ENCODE data around the gene ZKSCAN5. TPM values are rescaled to one million over a fixed set of nuclear protein-coding genes. Genes with fewer than 3 reads are reported as not detected.
A peak's percentile ranks its signal among the peaks of the same experiment; 100 is the strongest.

ZKSCAN5 gene
- total and polyA plus RNA-seq, 3 experiments from 2014 or later, result 5.0 to 8.4 (median 8.4) TPM

GRCh38 chr7:99478464-99479440 is 25.7 kb upstream of the ZKSCAN5 start:
- Mint-ChIP-seq H3K36me3 (peaks cover 0 to 40% (median 0%) of the 10 kb centered on the region in 3 donors), H3K27me3 (no peaks in the 10 kb centered on the region), H3K4me3 (peak overlapping the region in 4 of 7 donors; percentile 11 to 47 (median 28)), H3K9me3 (no peaks in the 10 kb centered on the region), H3K27ac (peak overlapping the region; percentile 47 to 82 (median 70)), H3K4me1 (peaks cover 22 to 36% (median 23%) of the 10 kb centered on the region in 3 donors)
- Histone ChIP-seq H3K36me3 (ENCODE audit: insufficient read depth, low read length) (peaks cover 8% of the 10 kb centered on the region), H3K27me3 (ENCODE audit: insufficient read depth, low read length, poor library complexity, severe bottlenecking) (no peaks in the 10 kb centered on the region), H3K9me3 (ENCODE audit: low read length) (no peaks in the 10 kb centered on the region), H3K27ac (ENCODE audit: low read depth, low read length) (no peak overlapping the region), H3K4me3 (ENCODE audit: low read length) (no peak overlapping the region), H3K4me1 (ENCODE audit: insufficient read depth, low read length) (peaks cover 20% of the 10 kb centered on the region)
- ChIA-PET POLR2A (no interaction called here), CTCF (no interaction called here)
- no peak for DNase-seq

- H3K36me3 ChIP-seq (ENCODE audit: insufficient read depth, low read length), result no peaks in the 10 kb centered on the region
- no peaks in the 10 kb centered on the region for H3K9me3 Mint-ChIP-seq
- H3K27me3 ChIP-seq (ENCODE audit: insufficient read depth, low read length, poor library complexity, severe bottlenecking), result no peaks in the 10 kb centered on the region
- H3K36me3 Mint-ChIP-seq, result peaks cover 0 to 54% (median 6%) of the 10 kb centered on the region in 3 donors
- H3K4me1 ChIP-seq (ENCODE audit: insufficient read depth, low read length), result no peaks in the 10 kb centered on the region
- H3K4me3 ChIP-seq (ENCODE audit: low read length), result no peak overlapping the region
- peaks cover 0 to 10% (median 9%) of the 10 kb centered on the region in 3 donors for H3K4me1 Mint-ChIP-seq
- no peak overlapping the region for H3K27ac Mint-ChIP-seq
- ChIA-PET POLR2A (no interaction called here), CTCF (no interaction called here)
- no peaks in the 10 kb centered on the region for H3K27me3 Mint-ChIP-seq
- no peak for DNase-seq
- H3K9me3 ChIP-seq (ENCODE audit: low read length), result no peaks in the 10 kb centered on the region
- no peak overlapping the region for H3K27ac ChIP-seq (ENCODE audit: low read depth, low read length)
- H3K4me3 Mint-ChIP-seq, result no peak overlapping the region
Observed at GRCh38 chr7:99485094-99485493, 19.4 kb upstream of the ZKSCAN5 start.

- Histone ChIP-seq H3K9me3 (ENCODE audit: low read length) (peaks cover 10% of the 10 kb centered on the region), H3K4me3 (ENCODE audit: low read length) (no peak overlapping the region), H3K27ac (ENCODE audit: low read depth, low read length) (no peak overlapping the region), H3K4me1 (ENCODE audit: insufficient read depth, low read length) (no peaks in the 10 kb centered on the region), H3K27me3 (ENCODE audit: insufficient read depth, low read length, poor library complexity, severe bottlenecking) (no peaks in the 10 kb centered on the region), H3K36me3 (ENCODE audit: insufficient read depth, low read length) (peaks cover 23% of the 10 kb centered on the region)
- CTCF ChIA-PET, result no interaction called here
- peak overlapping the region in 1 of 7 donors; percentile 43 for H3K4me3 Mint-ChIP-seq
- no peak for DNase-seq
- peaks cover 22 to 59% (median 25%) of the 10 kb centered on the region in 3 donors for H3K36me3 Mint-ChIP-seq
- H3K9me3 Mint-ChIP-seq, result peaks cover 7 to 16% (median 15%) of the 10 kb centered on the region in 5 donors
- H3K27me3 Mint-ChIP-seq, result no peaks in the 10 kb centered on the region
- POLR2A ChIA-PET, result no interaction called here
- H3K4me1 Mint-ChIP-seq, result peaks cover 0 to 13% (median 13%) of the 10 kb centered on the region in 3 donors
- peak overlapping the region in 2 of 8 donors; percentile 7 to 54 for H3K27ac Mint-ChIP-seq
Observed at GRCh38 chr7:99489235-99489634, 15.2 kb upstream of the ZKSCAN5 start.

- H3K27me3 ChIP-seq (ENCODE audit: insufficient read depth, low read length, poor library complexity, severe bottlenecking), result no peaks in the 10 kb centered on the region
- peaks cover 25% of the 10 kb centered on the region for H3K36me3 ChIP-seq (ENCODE audit: insufficient read depth, low read length)
- H3K27ac ChIP-seq (ENCODE audit: low read depth, low read length), result no peak overlapping the region
- H3K4me1 ChIP-seq (ENCODE audit: insufficient read depth, low read length), result no peaks in the 10 kb centered on the region
- H3K27me3 Mint-ChIP-seq, result no peaks in the 10 kb centered on the region
- H3K4me3 ChIP-seq (ENCODE audit: low read length), result no peak overlapping the region
- ChIA-PET CTCF (no interaction called here), POLR2A (no interaction called here)
- H3K4me3 Mint-ChIP-seq, result peak overlapping the region in 1 of 7 donors; percentile 34
- peaks cover 12% of the 10 kb centered on the region for H3K9me3 ChIP-seq (ENCODE audit: low read length)
- H3K4me1 Mint-ChIP-seq, result peaks cover 0 to 13% (median 13%) of the 10 kb centered on the region in 3 donors
- no peak for DNase-seq
- peak overlapping the region in 1 of 8 donors; percentile 69 for H3K27ac Mint-ChIP-seq
- peaks cover 7 to 18% (median 17%) of the 10 kb centered on the region in 5 donors for H3K9me3 Mint-ChIP-seq
- H3K36me3 Mint-ChIP-seq, result peaks cover 23 to 59% (median 28%) of the 10 kb centered on the region in 3 donors
Observed at GRCh38 chr7:99490878-99491277, 13.6 kb upstream of the ZKSCAN5 start.

GRCh38 chr7:99493823-99494222 is 10.6 kb upstream of the ZKSCAN5 start:
- CTCF ChIA-PET, result no interaction called here
- Mint-ChIP-seq H3K4me3 (no peak overlapping the region), H3K4me1 (peaks cover 15 to 32% (median 30%) of the 10 kb centered on the region in 3 donors), H3K27me3 (no peaks in the 10 kb centered on the region), H3K9me3 (peaks cover 7 to 18% (median 17%) of the 10 kb centered on the region in 5 donors), H3K27ac (peak overlapping the region in 2 of 8 donors; percentile 30 to 52), H3K36me3 (peaks cover 30 to 69% (median 36%) of the 10 kb centered on the region in 3 donors)
- no peaks in the 10 kb centered on the region for H3K27me3 ChIP-seq (ENCODE audit: insufficient read depth, low read length, poor library complexity, severe bottlenecking)
- peaks cover 19% of the 10 kb centered on the region for H3K4me1 ChIP-seq (ENCODE audit: insufficient read depth, low read length)
- DNase-seq, result no peak
- H3K9me3 ChIP-seq (ENCODE audit: low read length), result peaks cover 12% of the 10 kb centered on the region
- no peak overlapping the region for H3K27ac ChIP-seq (ENCODE audit: low read depth, low read length)
- H3K36me3 ChIP-seq (ENCODE audit: insufficient read depth, low read length), result peaks cover 29% of the 10 kb centered on the region
- POLR2A ChIA-PET, result no interaction called here
- H3K4me3 ChIP-seq (ENCODE audit: low read length), result no peak overlapping the region

GRCh38 chr7:99497766-99498545 is 6.5 kb upstream of the ZKSCAN5 start:
- no peak for DNase-seq
- H3K27ac ChIP-seq (ENCODE audit: low read depth, low read length), result peak overlapping the region; percentile 99
- Mint-ChIP-seq H3K36me3 (peaks cover 23 to 58% (median 24%) of the 10 kb centered on the region in 3 donors), H3K4me1 (peaks cover 21 to 45% (median 42%) of the 10 kb centered on the region in 3 donors), H3K4me3 (peak overlapping the region; percentile 94 to 100 (median 99)), H3K27ac (peak overlapping the region; percentile 72 to 100 (median 91)), H3K27me3 (no peaks in the 10 kb centered on the region), H3K9me3 (peaks cover 6 to 15% (median 13%) of the 10 kb centered on the region in 5 donors)
- H3K27me3 ChIP-seq (ENCODE audit: insufficient read depth, low read length, poor library complexity, severe bottlenecking), result no peaks in the 10 kb centered on the region
- H3K4me1 ChIP-seq (ENCODE audit: insufficient read depth, low read length), result peaks cover 24% of the 10 kb centered on the region
- H3K36me3 ChIP-seq (ENCODE audit: insufficient read depth, low read length), result peaks cover 19% of the 10 kb centered on the region
- peaks cover 12% of the 10 kb centered on the region for H3K9me3 ChIP-seq (ENCODE audit: low read length)
- peak overlapping the region; percentile 98 for H3K4me3 ChIP-seq (ENCODE audit: low read length)
- CTCF ChIA-PET, result no interaction called here
- POLR2A ChIA-PET, result interaction anchor here (0.5 kb wide), 1 partner anchor 10 kb away, joined by 4 read pairs; no protein-coding TSS in a partner anchor

- peaks cover under 1 to 9% (median 9%) of the 10 kb centered on the region in 5 donors for H3K9me3 Mint-ChIP-seq
Observed at GRCh38 chr7:99498546-99498944, 5.9 kb upstream of the ZKSCAN5 start.

More at GRCh38 chr7:99498546-99498944, 5.9 kb upstream of the ZKSCAN5 start:
- ChIA-PET CTCF (no interaction called here), POLR2A (interaction anchor here (0.5 to 0.7 kb wide), 2 partner anchors 11 to 119 kb away, joined by 3 to 4 read pairs; no protein-coding TSS in a partner anchor)
- H3K9me3 ChIP-seq (ENCODE audit: low read length), result peaks cover 9% of the 10 kb centered on the region
- peaks cover 24% of the 10 kb centered on the region for H3K4me1 ChIP-seq (ENCODE audit: insufficient read depth, low read length)
- H3K36me3 ChIP-seq (ENCODE audit: insufficient read depth, low read length), result peaks cover 14% of the 10 kb centered on the region
- H3K4me3 Mint-ChIP-seq, result peak overlapping the region; percentile 94 to 100 (median 99)
- peaks cover 21 to 45% (median 43%) of the 10 kb centered on the region in 3 donors for H3K4me1 Mint-ChIP-seq
- H3K27ac Mint-ChIP-seq, result peak overlapping the region; percentile 85 to 100 (median 98)
- H3K27me3 Mint-ChIP-seq, result no peaks in the 10 kb centered on the region
- peak overlapping the region; percentile 99 for H3K27ac ChIP-seq (ENCODE audit: low read depth, low read length)
- DNase-seq, result no peak
- H3K27me3 ChIP-seq (ENCODE audit: insufficient read depth, low read length, poor library complexity, severe bottlenecking), result no peaks in the 10 kb centered on the region
- H3K4me3 ChIP-seq (ENCODE audit: low read length), result peak overlapping the region; percentile 98
- H3K36me3 Mint-ChIP-seq, result peaks cover 18 to 52% (median 20%) of the 10 kb centered on the region in 3 donors

All from CD8-positive, alpha-beta memory T cell (primary cell).